WTC11 (cell line): ENCODE results near the gene TNPO1.

ENCODE experiments used
- ELF4 ChIP-seq: sonication (generic); formaldehyde crosslinking; IDR thresholded peaks from 2 replicates; pipeline ENCODE4 v1.8.1; 2022; ENCODE audit warnings: low read depth, mild to moderate bottlenecking, moderate library complexity, missing genetic modification reagents
- ESRRA ChIP-seq: sonication (generic); formaldehyde crosslinking; IDR thresholded peaks from 2 replicates; pipeline ENCODE4 v1.8.1; 2022; ENCODE audit warnings: mild to moderate bottlenecking, missing genetic modification reagents, borderline replicate concordance
- FOXJ3 ChIP-seq: sonication (generic); formaldehyde crosslinking; IDR thresholded peaks from 2 replicates; pipeline ENCODE4 v1.9.0; 2021; ENCODE audit warnings: missing genetic modification reagents, mild to moderate bottlenecking, borderline replicate concordance
- NFYB ChIP-seq: sonication (generic); formaldehyde crosslinking; conservative IDR thresholded peaks from 2 replicates; pipeline ENCODE4 v1.8.0; 2022; ENCODE audit warnings: low read depth, missing genetic modification reagents
- ZNF121 ChIP-seq: sonication (generic); formaldehyde crosslinking; IDR thresholded peaks from 2 replicates; pipeline ENCODE4 v1.8.0; 2023; ENCODE audit warnings: missing genetic modification reagents
- ZNF263 ChIP-seq: sonication (generic); formaldehyde crosslinking; IDR thresholded peaks from 2 replicates; pipeline ENCODE4 v1.8.1; 2022; ENCODE audit warnings: low read depth, mild to moderate bottlenecking, moderate library complexity, missing genetic modification reagents
- ZNF317 ChIP-seq: sonication (generic); formaldehyde crosslinking; IDR thresholded peaks from 2 replicates; pipeline ENCODE4 v1.8.1; 2023; ENCODE audit warnings: low read depth, mild to moderate bottlenecking, moderate library complexity, missing genetic modification reagents, borderline replicate concordance
- ZNF416 ChIP-seq: fragments of 250-450 bp; sonication (Bioruptor Pico); IDR thresholded peaks from 2 replicates; pipeline ENCODE4 v1.9.0; 2021; ENCODE audit warnings: mild to moderate bottlenecking, inconsistent platforms
- TF ChIP-seq, protein P1 (sequence below): fragments of 200-600 bp; IDR thresholded peaks from 2 replicates; pipeline ENCODE4 v1.8.0; 2022; ENCODE audit warnings: antibody characterized with exemption
- TF ChIP-seq, protein P2 (sequence below): sonication (generic); formaldehyde crosslinking; conservative IDR thresholded peaks from 2 replicates; pipeline ENCODE4 v1.8.1; 2022; ENCODE audit warnings: mild to moderate bottlenecking, missing genetic modification reagents
- TF ChIP-seq, protein P3 (sequence below): fragments of 250-450 bp; sonication (Bioruptor Pico); IDR thresholded peaks from 2 replicates; pipeline ENCODE4 v2.1.2; 2022; ENCODE audit warnings: mild to moderate bottlenecking, moderate library complexity

DNA sequence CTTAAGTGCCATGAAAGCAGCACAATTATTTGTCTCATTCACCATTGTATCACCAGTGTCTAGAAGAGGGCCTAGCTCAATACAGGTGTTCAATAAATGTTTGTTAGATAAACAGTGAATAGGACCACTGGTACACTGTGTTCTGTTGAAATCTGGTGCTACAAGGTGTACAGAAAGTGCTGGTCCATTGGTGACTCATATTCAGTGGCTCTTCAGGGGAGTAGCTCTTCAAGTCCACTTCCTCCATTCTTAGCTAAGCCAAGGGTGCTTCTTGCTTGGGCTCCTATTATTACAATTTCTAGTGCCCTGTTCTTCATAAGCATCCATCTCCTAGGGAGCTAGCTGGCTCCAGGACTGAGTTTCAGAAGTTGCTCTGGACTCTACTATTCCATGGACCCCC, 133.0 kb downstream of the TNPO1 start:
- TF ChIP-seq ELF4 (CRISPR knock-in tag) (no peak), ZNF317 (CRISPR knock-in tag) (no peak), ZNF121 (no peak), FOXJ3 (CRISPR knock-in tag) (no peak), NFYB (CRISPR knock-in tag) (no peak), ZNF416 (no peak), ESRRA (no peak), ZNF263 (CRISPR knock-in tag) (no peak)
- TF ChIP-seq, protein P1, sequence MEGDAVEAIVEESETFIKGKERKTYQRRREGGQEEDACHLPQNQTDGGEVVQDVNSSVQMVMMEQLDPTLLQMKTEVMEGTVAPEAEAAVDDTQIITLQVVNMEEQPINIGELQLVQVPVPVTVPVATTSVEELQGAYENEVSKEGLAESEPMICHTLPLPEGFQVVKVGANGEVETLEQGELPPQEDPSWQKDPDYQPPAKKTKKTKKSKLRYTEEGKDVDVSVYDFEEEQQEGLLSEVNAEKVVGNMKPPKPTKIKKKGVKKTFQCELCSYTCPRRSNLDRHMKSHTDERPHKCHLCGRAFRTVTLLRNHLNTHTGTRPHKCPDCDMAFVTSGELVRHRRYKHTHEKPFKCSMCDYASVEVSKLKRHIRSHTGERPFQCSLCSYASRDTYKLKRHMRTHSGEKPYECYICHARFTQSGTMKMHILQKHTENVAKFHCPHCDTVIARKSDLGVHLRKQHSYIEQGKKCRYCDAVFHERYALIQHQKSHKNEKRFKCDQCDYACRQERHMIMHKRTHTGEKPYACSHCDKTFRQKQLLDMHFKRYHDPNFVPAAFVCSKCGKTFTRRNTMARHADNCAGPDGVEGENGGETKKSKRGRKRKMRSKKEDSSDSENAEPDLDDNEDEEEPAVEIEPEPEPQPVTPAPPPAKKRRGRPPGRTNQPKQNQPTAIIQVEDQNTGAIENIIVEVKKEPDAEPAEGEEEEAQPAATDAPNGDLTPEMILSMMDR: no peak
- TF ChIP-seq, protein P2, sequence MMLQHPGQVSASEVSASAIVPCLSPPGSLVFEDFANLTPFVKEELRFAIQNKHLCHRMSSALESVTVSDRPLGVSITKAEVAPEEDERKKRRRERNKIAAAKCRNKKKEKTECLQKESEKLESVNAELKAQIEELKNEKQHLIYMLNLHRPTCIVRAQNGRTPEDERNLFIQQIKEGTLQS: no peak
- TF ChIP-seq, protein P3, sequence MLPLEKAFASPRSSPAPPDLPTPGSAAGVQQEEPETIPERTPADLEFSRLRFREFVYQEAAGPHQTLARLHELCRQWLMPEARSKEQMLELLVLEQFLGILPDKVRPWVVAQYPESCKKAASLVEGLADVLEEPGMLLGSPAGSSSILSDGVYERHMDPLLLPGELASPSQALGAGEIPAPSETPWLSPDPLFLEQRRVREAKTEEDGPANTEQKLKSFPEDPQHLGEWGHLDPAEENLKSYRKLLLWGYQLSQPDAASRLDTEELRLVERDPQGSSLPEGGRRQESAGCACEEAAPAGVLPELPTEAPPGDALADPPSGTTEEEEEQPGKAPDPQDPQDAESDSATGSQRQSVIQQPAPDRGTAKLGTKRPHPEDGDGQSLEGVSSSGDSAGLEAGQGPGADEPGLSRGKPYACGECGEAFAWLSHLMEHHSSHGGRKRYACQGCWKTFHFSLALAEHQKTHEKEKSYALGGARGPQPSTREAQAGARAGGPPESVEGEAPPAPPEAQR (CRISPR knock-in tag): no peak
